Islet precursor cell (in vitro differentiated cells): ENCODE results near the gene WDR55.
"Not testable (repeated sequence)": the region's sequence is repeated elsewhere in the genome, so short reads cannot be mapped to it uniquely, and the experiment has no call there.

ENCODE experiments used
- DNase-seq: peaks from one replicate; pipeline ENCODE4 v3.0.0-alpha.2; 2018

WDR55 gene

GRCh38 chr5:140660371-140660770 is 4.3 kb upstream of the WDR55 start:
- DNase-seq, result not testable (repeated sequence)

- DNase-seq, result no peak
Observed at GRCh38 chr5:140664030-140664358, 710 bp upstream of the WDR55 start.

GRCh38 chr5:140671035-140671434 is 6.3 kb downstream of the WDR55 start:
- DNase-seq, result not testable (repeated sequence)

GRCh38 chr5:140671472-140672125 is 6.9 kb downstream of the WDR55 start:
- no peak for DNase-seq

- peak; percentile 80 for DNase-seq
Observed at GRCh38 chr5:140672455-140673186, 7.9 kb downstream of the WDR55 start.

GRCh38 chr5:140673187-140673976 is 8.7 kb downstream of the WDR55 start, which contains the start of gene DND1:
DND1 (minus strand) TSS chr5:140673576; CDS start chr5:140673542, 34 bp downstream.
- no peak for DNase-seq

GRCh38 chr5:140674211-140674610 is 9.5 kb downstream of the WDR55 start:
- DNase-seq, result no peak

GRCh38 chr5:140674629-140675028 is 9.9 kb downstream of the WDR55 start:
- DNase-seq, result no peak

- no peak for DNase-seq
Observed at GRCh38 chr5:140677947-140678346, 13.2 kb downstream of the WDR55 start.

GRCh38 chr5:140678993-140679392 is 14.3 kb downstream of the WDR55 start:
- no peak for DNase-seq

GRCh38 chr5:140690376-140690932 is 25.8 kb downstream of the WDR55 start:
- DNase-seq, result peak; percentile 46

- DNase-seq, result peak; percentile 98
Observed at GRCh38 chr5:140690941-140691924, 26.5 kb downstream of the WDR55 start, which contains the start of the genes HARS1 and HARS2. HARS1 (minus strand) TSS chr5:140691370; CDS start chr5:140691304, 66 bp downstream. HARS2 (plus strand) TSS chr5:140691455; CDS start chr5:140691649, 194 bp downstream.

- no peak for DNase-seq
Observed at GRCh38 chr5:140694276-140694675, 29.6 kb downstream of the WDR55 start.

- DNase-seq, result no peak
Observed at GRCh38 chr5:140696891-140697492, 32.3 kb downstream of the WDR55 start.

GRCh38 chr5:140700177-140701144 is 35.8 kb downstream of the WDR55 start, which contains the start of gene ZMAT2:
ZMAT2 (plus strand) TSS chr5:140700447; CDS start chr5:140700461, 14 bp downstream.
- peak; percentile 98 for DNase-seq

GRCh38 chr5:140707812-140708211 is 43.1 kb downstream of the WDR55 start:
- no peak for DNase-seq

GRCh38 chr5:140708787-140709186 is 44.1 kb downstream of the WDR55 start:
- DNase-seq, result not testable (repeated sequence)

GRCh38 chr5:140710899-140711552 is 46.3 kb downstream of the WDR55 start:
- peak; percentile 99 for DNase-seq

GRCh38 chr5:140711794-140712193 is 47.1 kb downstream of the WDR55 start:
- no peak for DNase-seq
